ENCODE data around the gene MYCBP.
"Not testable (repeated sequence)": the region's sequence is repeated elsewhere in the genome, so short reads cannot be mapped to it uniquely, and the experiment has no call there.

The MYCBP gene

GRCh38 chr1:38865112-38865715 lies 7.9 kb downstream of the MYCBP start:
- DNase-seq = no peak

GRCh38 chr1:38860454-38860795 lies 12.7 kb downstream of the MYCBP start:
- no peak for DNase-seq

- peak; percentile 97 for DNase-seq
These were observed 13.3 kb downstream of the MYCBP start, which contains the start of gene RRAGC for GRCh38 chr1:38859561-38860453. TSS of gene RRAGC (minus strand) at chr1:38859772. CDS start at chr1:38859646, 126 bp downstream.

GRCh38 chr1:38858833-38859560 lies 14.2 kb downstream of the MYCBP start:
- peak; percentile 40 to 59 for DNase-seq

GRCh38 chr1:38852780-38853179 lies 20.4 kb downstream of the MYCBP start:
- DNase-seq = no peak

- no peak for DNase-seq
These were observed 25.1 kb downstream of the MYCBP start for GRCh38 chr1:38848071-38848470.

GRCh38 chr1:38846210-38846609 lies 26.9 kb downstream of the MYCBP start:
- no peak for DNase-seq

- DNase-seq = not testable (repeated sequence)
These were observed 28.1 kb downstream of the MYCBP start for GRCh38 chr1:38845088-38845487.

- no peak for DNase-seq
These were observed 32.9 kb downstream of the MYCBP start for GRCh38 chr1:38840281-38840680.

GRCh38 chr1:38839363-38839762 lies 33.8 kb downstream of the MYCBP start:
- no peak for DNase-seq

- not testable (repeated sequence) for DNase-seq
These were observed 36.8 kb downstream of the MYCBP start for GRCh38 chr1:38836316-38836715.

- DNase-seq = peak; percentile 27 to 76
These were observed 38.0 kb downstream of the MYCBP start for GRCh38 chr1:38834937-38835827.

- DNase-seq = no peak
These were observed 38.8 kb downstream of the MYCBP start for GRCh38 chr1:38834221-38834782.

- DNase-seq = no peak
These were observed 40.0 kb downstream of the MYCBP start for GRCh38 chr1:38833146-38833545.

GRCh38 chr1:38832370-38832734 lies 40.8 kb downstream of the MYCBP start:
- DNase-seq = no peak

GRCh38 chr1:38831731-38832369 lies 41.3 kb downstream of the MYCBP start:
- no peak for DNase-seq

- no peak for DNase-seq
These were observed 43.8 kb downstream of the MYCBP start for GRCh38 chr1:38829368-38829767.

GRCh38 chr1:38827318-38827717 lies 45.8 kb downstream of the MYCBP start:
- DNase-seq = no peak

GRCh38 chr1:38826886-38827285 lies 46.3 kb downstream of the MYCBP start:
- DNase-seq = no peak

GRCh38 chr1:38826262-38826661 lies 46.9 kb downstream of the MYCBP start:
- DNase-seq = no peak

GRCh38 chr1:38820860-38821259 lies 52.3 kb downstream of the MYCBP start:
- no peak for DNase-seq

GRCh38 chr1:38819516-38819915 lies 53.6 kb downstream of the MYCBP start:
- DNase-seq = no peak

Data from CD4-positive, alpha-beta T cell treated with Interleukin-1 beta for 1 hour (primary cell).